ENCODE data around the gene ARID1B.

Gene ARID1B

DNA sequence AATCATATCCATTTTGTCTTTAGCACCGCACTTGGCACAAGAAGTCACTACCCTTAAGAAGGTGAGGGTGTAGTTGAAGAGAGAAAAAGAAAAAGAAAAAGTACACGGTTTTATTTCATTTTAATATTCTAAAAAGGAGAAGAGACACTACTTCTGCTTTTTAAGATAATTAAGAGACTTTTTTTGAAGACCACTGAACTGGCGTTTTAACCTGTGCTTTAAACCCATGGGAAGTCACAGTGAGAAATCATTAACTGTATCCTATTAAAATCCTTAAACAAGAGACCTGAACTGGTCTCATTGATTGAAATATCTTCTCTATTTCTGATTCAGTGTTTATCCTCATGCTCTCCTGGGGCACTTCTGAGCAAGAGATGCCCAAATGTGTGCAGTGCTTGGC lies 302.6 kb downstream of the ARID1B start:
- no peak overlapping the region for H3K4me3 ChIP-seq (replicated peaks; ENCODE audit: low read depth, low read length)
- TF ChIP-seq, protein P1, sequence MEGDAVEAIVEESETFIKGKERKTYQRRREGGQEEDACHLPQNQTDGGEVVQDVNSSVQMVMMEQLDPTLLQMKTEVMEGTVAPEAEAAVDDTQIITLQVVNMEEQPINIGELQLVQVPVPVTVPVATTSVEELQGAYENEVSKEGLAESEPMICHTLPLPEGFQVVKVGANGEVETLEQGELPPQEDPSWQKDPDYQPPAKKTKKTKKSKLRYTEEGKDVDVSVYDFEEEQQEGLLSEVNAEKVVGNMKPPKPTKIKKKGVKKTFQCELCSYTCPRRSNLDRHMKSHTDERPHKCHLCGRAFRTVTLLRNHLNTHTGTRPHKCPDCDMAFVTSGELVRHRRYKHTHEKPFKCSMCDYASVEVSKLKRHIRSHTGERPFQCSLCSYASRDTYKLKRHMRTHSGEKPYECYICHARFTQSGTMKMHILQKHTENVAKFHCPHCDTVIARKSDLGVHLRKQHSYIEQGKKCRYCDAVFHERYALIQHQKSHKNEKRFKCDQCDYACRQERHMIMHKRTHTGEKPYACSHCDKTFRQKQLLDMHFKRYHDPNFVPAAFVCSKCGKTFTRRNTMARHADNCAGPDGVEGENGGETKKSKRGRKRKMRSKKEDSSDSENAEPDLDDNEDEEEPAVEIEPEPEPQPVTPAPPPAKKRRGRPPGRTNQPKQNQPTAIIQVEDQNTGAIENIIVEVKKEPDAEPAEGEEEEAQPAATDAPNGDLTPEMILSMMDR (IDR thresholded peaks at IDR 0.05; ENCODE audit: low read depth, low read length, missing control alignments) = no peak
- no peak for DNase-seq (ENCODE audit: extremely low read depth, low read depth)

DNA sequence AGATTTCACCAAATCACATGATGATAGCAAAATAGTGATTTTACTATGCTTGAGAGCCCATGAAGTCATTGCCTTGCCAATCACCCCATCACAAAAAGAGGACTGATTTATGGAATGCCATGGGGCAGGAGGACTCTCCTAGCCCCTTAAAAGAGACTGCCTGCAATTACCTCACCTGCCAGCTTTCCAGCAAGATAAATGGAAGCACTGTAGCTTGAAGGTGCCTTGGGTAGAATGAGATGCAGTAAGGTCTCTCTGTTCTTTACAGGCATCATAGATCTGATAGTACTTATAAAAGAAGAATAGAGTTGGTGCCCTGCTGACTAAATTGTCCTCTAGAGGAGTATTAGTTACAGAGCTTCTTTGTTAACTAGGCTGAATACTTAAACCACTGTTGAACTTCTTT lies 303.8 kb downstream of the ARID1B start:
- TF ChIP-seq, protein P1 (IDR thresholded peaks at IDR 0.05; ENCODE audit: low read depth, low read length, missing control alignments) = no peak
- no peak overlapping the region for H3K4me3 ChIP-seq (replicated peaks; ENCODE audit: low read depth, low read length)
- no peak for DNase-seq (ENCODE audit: extremely low read depth, low read depth)

DNA sequence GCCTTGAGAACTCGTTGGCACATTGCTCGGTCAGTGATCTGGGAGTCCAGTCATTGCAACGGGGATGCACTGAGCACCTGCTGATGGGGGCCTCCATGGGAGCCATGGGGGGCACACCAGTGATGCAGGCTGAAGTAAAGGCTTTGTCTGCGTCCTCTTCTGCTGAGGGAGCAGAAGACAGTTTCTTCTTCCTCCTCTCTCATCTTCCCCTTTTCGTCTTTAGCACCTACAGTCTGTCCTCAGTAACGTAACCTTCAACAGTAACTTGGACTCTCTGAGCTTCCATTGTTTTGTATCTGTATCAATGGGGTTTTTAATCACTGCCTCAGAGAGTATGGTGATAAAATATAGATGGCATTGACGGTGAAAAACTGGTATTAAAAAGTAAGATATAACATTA lies 306.2 kb downstream of the ARID1B start:
- DNase-seq (ENCODE audit: extremely low read depth, low read depth) = no peak
- TF ChIP-seq, protein P1 (IDR thresholded peaks at IDR 0.05; ENCODE audit: low read depth, low read length, missing control alignments) = no peak
- H3K4me3 ChIP-seq (replicated peaks; ENCODE audit: low read depth, low read length) = no peak overlapping the region

DNA sequence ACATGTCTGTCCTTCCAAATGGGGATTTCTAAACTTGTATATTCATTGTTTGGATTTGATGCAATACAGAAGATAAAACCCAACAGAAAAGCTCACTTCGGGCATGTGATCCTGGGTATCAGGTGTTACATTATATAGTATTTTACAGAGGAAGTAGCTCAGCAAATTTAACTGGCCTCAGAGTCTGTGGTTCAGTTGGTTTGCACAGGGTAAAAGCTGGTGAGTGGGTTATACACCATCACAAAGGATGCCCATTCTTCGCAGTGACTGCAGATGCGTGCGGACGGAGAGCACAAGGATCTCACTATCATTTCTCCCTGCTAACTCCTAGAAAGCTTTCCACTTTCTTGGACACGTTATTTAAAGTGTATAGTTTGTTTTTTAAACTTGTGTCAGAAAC lies 309.5 kb downstream of the ARID1B start:
- TF ChIP-seq, protein P1 (IDR thresholded peaks at IDR 0.05; ENCODE audit: low read depth, low read length, missing control alignments) = no peak
- no peak for DNase-seq (ENCODE audit: extremely low read depth, low read depth)
- no peak overlapping the region for H3K4me3 ChIP-seq (replicated peaks; ENCODE audit: low read depth, low read length)

DNA sequence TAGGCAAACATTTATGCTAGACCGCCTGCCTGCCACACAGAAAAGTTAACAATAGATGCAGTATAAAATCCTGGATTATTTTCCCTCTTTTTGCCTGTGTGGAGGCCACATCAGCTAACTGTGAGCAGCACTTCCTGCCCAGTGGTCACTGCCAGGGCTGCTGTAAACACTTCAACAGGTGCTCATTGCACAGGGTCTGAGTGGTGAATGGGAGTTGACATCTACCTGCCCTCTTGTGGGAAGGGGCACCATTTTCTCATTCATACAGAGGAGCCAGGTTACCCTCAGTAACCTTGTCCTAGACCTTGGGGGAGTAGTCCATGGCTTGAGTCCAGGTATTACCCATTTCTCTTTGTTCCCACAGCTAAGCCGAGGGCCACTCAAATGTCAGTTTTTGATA lies 310.8 kb downstream of the ARID1B start:
- no peak overlapping the region for H3K4me3 ChIP-seq (replicated peaks; ENCODE audit: low read depth, low read length)
- no peak for DNase-seq (ENCODE audit: extremely low read depth, low read depth)
- TF ChIP-seq, protein P1 (IDR thresholded peaks at IDR 0.05; ENCODE audit: low read depth, low read length, missing control alignments) = no peak

DNA sequence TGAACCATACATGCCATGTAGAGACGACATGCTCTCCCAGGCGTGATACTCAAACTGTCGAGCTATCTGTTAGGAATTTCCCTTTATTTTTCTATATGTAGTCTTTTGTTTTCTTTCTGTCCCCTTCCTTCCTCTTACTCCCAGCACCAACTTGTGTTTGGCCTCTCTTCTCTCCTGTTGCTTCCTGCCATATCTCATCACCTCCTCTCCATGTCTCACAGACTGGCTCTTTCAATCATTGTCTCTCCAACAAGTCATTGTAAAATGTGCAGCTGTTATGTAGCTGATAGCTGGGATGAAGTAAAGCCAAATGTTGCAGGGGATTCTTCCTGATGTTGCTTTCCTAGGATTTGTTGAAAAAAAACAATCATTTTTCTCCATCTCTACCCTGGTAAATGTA lies 311.7 kb downstream of the ARID1B start:
- TF ChIP-seq, protein P1 (IDR thresholded peaks at IDR 0.05; ENCODE audit: low read depth, low read length, missing control alignments) = no peak
- no peak overlapping the region for H3K4me3 ChIP-seq (replicated peaks; ENCODE audit: low read depth, low read length)
- no peak for DNase-seq (ENCODE audit: extremely low read depth, low read depth)

DNA sequence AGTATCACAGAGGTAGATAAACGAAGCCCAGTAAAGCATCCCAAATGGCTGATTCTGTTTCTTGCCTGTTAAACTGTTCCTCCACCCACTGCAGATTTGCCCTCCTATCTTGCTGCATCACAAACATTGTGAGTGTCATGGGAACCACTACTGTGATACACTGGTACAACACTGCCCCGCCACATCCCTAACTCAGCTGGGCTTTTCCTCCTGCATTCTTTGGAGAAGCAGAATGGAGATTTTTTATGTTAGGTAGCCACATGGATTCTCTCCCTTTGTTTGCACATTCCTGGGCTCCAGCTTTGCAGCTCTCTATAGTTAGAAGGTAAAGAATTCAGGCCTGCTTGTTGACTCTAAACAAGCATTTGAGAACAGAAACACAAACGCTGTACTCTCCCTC lies 312.1 kb downstream of the ARID1B start:
- no peak overlapping the region for H3K4me3 ChIP-seq (replicated peaks; ENCODE audit: low read depth, low read length)
- DNase-seq (ENCODE audit: extremely low read depth, low read depth) = no peak
- TF ChIP-seq, protein P1 (IDR thresholded peaks at IDR 0.05; ENCODE audit: low read depth, low read length, missing control alignments) = no peak
